ENCODE data around the gene SLC11A1. TPM values are rescaled to one million over a fixed set of nuclear protein-coding genes. Genes with fewer than 3 reads are reported as not detected.

The SLC11A1 gene
- polyA plus RNA-seq, 1 donor (not counting 4 experiments of a cell fraction or from before 2014, with no cell fraction given) = 0.46 TPM

DNA sequence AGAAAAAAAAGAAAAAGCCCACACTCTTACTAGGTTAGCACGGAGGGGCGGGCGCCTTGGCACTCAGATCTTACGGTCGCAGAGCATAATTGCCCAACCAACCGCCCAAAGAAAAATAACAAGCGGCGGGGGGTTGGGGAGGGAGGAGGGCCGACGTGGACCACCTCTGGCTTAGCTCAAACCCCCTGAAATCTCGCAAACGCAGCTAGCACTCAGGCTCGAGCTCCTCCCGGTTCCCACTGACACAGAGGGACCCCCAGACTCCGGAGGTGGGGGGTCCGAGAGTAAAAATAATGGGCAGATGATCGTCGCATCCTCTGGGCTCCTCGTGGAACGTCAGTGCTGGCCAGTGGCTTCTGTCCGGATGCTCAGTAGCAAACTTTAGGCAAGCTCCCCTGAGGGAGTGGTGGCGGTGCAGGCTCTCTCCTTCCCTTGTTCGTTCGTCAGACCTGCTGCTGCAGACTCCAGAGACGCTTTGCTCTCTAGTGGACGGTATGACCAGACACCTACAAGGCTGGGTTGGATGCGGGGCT, 13.4 kb upstream of the SLC11A1 start:
- dilution Hi-C loops (cut with MboI; ENCODE audit: extremely low pct_ligation_motif_present, low sequenced_read_pairs) = no loop called here
- Histone ChIP-seq H3K27me3 (ENCODE audit: control insufficient read depth, extremely low read depth, insufficient read depth, low read length) (no peaks in the 10 kb centered on the region), H3K36me3 (ENCODE audit: control insufficient read depth in 2 of 2, extremely low read depth in 1 of 2, insufficient read depth in 2 of 2, low read length in 2 of 2) (no peaks in the 10 kb centered on the region), H3K9me1 (ENCODE audit: control insufficient read depth, extremely low read depth, insufficient read depth, low read length) (no peaks in the 10 kb centered on the region), H3K4me3 (ENCODE audit: control insufficient read depth in 2 of 3, extremely low read depth in 1 of 3, insufficient read depth in 2 of 3, low read depth in 1 of 3, low read length in 3 of 3) (no peak overlapping the region), H3K4me2 (ENCODE audit: control insufficient read depth, extremely low read depth, insufficient read depth, low read depth, low read length) (no peak overlapping the region), H3K9me3 (ENCODE audit: control insufficient read depth, low read depth, low read length) (no peaks in the 10 kb centered on the region), H2AFZ (ENCODE audit: control insufficient read depth, low read length) (no peak overlapping the region), H4K20me1 (ENCODE audit: control insufficient read depth, extremely low read depth, insufficient read depth, low read length) (no peaks in the 10 kb centered on the region), H3K79me2 (ENCODE audit: control insufficient read depth, insufficient read depth, low read length) (no peaks in the 10 kb centered on the region), H3K9ac (ENCODE audit: control insufficient read depth, extremely low read depth, insufficient read depth, low read length) (no peak overlapping the region), H3K27ac (ENCODE audit: control insufficient read depth, insufficient read depth, low read length) (no peak overlapping the region), H3K4me1 (ENCODE audit: control insufficient read depth, extremely low read depth, insufficient read depth, low read length) (peaks cover 4% of the 10 kb centered on the region)
- FAIRE-seq (no peak), DNase-seq (ENCODE audit: low read depth, low spot score) (no peak)
- no peak for TF ChIP-seq EZH2 (IDR thresholded peaks at IDR 0.05; ENCODE audit: low read length)
- no peak for TF ChIP-seq CTCF (optimal IDR thresholded peaks at IDR 0.05 in 1 of 3, IDR thresholded peaks at IDR 0.05 in 1 of 3, conservative IDR thresholded peaks at IDR 0.05 in 1 of 3; ENCODE audit: extremely low read depth in 1 of 3, insufficient read depth in 2 of 3, low read length in 3 of 3)

DNA sequence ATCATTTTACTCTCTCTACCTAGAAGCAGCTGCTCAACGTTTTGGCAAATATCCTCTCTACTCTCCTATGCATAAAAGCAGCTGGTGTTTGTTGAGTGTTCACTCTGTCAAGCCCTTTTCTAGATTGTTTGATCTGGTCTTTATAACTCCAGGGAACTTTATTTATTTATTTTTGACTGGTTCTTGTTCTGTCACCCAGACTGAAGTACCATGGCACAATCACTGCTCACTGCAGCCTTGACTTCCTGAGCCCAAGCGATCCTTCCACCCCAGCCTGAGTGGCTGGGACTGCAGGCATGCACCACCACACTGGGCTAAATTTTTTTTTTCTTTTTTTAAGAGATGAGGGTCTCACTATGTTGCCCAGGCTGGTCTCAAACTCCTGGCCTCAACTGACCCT, 12.7 kb upstream of the SLC11A1 start:
- Histone ChIP-seq H3K4me1 (ENCODE audit: control insufficient read depth, extremely low read depth, insufficient read depth, low read length) (peaks cover 4% of the 10 kb centered on the region), H3K27me3 (ENCODE audit: control insufficient read depth, extremely low read depth, insufficient read depth, low read length) (no peaks in the 10 kb centered on the region), H4K20me1 (ENCODE audit: control insufficient read depth, extremely low read depth, insufficient read depth, low read length) (no peaks in the 10 kb centered on the region), H3K9me1 (ENCODE audit: control insufficient read depth, extremely low read depth, insufficient read depth, low read length) (no peaks in the 10 kb centered on the region), H2AFZ (ENCODE audit: control insufficient read depth, low read length) (no peak overlapping the region), H3K36me3 (ENCODE audit: control insufficient read depth in 2 of 2, extremely low read depth in 1 of 2, insufficient read depth in 2 of 2, low read length in 2 of 2) (no peaks in the 10 kb centered on the region), H3K79me2 (ENCODE audit: control insufficient read depth, insufficient read depth, low read length) (no peaks in the 10 kb centered on the region), H3K9ac (ENCODE audit: control insufficient read depth, extremely low read depth, insufficient read depth, low read length) (no peak overlapping the region), H3K4me3 (ENCODE audit: control insufficient read depth in 2 of 3, extremely low read depth in 1 of 3, insufficient read depth in 2 of 3, low read depth in 1 of 3, low read length in 3 of 3) (no peak overlapping the region), H3K27ac (ENCODE audit: control insufficient read depth, insufficient read depth, low read length) (no peak overlapping the region), H3K4me2 (ENCODE audit: control insufficient read depth, extremely low read depth, insufficient read depth, low read depth, low read length) (no peak overlapping the region), H3K9me3 (ENCODE audit: control insufficient read depth, low read depth, low read length) (no peaks in the 10 kb centered on the region)
- no peak for FAIRE-seq
- no peak for DNase-seq (ENCODE audit: low read depth, low spot score)
- TF ChIP-seq CTCF (optimal IDR thresholded peaks at IDR 0.05 in 1 of 3, IDR thresholded peaks at IDR 0.05 in 1 of 3, conservative IDR thresholded peaks at IDR 0.05 in 1 of 3; ENCODE audit: extremely low read depth in 1 of 3, insufficient read depth in 2 of 3, low read length in 3 of 3) (no peak), EZH2 (IDR thresholded peaks at IDR 0.05; ENCODE audit: low read length) (no peak)
- dilution Hi-C loops (cut with MboI; ENCODE audit: extremely low pct_ligation_motif_present, low sequenced_read_pairs) = no loop called here

Measured in keratinocyte (primary cell).